Measurements from ENCODE around the gene CRACR2A.

Gene CRACR2A, protein sequence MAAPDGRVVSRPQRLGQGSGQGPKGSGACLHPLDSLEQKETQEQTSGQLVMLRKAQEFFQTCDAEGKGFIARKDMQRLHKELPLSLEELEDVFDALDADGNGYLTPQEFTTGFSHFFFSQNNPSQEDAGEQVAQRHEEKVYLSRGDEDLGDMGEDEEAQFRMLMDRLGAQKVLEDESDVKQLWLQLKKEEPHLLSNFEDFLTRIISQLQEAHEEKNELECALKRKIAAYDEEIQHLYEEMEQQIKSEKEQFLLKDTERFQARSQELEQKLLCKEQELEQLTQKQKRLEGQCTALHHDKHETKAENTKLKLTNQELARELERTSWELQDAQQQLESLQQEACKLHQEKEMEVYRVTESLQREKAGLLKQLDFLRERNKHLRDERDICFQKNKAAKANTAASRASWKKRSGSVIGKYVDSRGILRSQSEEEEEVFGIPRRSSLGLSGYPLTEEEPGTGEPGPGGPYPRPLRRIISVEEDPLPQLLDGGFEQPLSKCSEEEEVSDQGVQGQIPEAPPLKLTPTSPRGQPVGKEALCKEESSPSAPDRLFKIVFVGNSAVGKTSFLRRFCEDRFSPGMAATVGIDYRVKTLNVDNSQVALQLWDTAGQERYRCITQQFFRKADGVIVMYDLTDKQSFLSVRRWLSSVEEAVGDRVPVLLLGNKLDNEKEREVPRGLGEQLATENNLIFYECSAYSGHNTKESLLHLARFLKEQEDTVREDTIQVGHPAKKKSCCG

DNA sequence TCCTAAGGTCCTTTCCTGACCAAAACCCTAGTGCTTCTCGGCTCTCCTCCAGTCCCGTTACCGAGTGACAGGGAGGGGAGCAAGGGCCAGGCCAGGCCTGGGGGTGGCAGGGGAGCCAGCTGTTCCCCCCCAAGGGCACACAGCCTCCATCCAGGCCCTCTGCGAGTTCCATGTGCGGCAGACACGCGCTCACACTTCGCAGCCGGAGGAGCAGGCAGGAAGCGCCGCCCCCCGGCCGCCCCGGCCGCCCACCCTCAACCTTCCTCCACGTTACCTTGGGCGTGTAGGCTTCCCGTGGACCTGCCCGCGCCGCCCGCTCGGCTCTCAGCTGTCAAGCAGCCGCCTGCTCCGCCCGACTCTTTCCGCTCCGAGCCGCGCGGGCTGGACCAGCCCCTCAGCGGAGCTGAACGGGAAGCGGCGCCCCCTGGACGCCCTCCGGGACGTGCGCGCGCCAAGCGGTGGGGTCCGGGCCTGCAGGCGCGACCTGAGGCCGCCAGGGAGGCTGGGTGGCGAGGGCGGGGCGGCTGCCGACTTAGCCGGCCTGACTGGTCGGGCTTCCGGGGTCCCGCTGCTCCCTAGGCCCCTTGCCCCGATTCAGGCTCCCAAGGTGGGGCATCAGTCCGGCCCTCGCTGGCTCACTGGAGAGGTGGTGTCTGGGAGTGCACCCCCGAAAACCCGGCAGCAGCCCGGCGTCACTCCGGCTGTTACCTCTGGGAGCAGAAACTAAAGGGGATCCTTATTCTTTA, at the start of gene CRACR2A:
TSS of gene CRACR2A (minus strand) at position 369 of the 746 bp plus-strand sequence. CDS start 56,110 bp downstream, outside the sequence.
- H3K4me3 ChIP-seq (ENCODE audit: low read depth, low read length): peak within 1 kb of the TSS; percentile 42
- DNase-seq (ENCODE audit: low read depth): no peak

- no peak for DNase-seq (ENCODE audit: low read depth)
Observed at GRCh38 chr12:3797531-3798048, 44.7 kb upstream of the CRACR2A start.

GRCh38 chr12:3795492-3796133, 42.7 kb upstream of the CRACR2A start:
- no peak for DNase-seq (ENCODE audit: low read depth)
- no peak overlapping the region for H3K4me3 ChIP-seq (ENCODE audit: low read depth, low read length)

More at GRCh38 chr12:3797531-3798048, 44.7 kb upstream of the CRACR2A start:
- no peak overlapping the region for H3K4me3 ChIP-seq (ENCODE audit: low read depth, low read length)

DNA sequence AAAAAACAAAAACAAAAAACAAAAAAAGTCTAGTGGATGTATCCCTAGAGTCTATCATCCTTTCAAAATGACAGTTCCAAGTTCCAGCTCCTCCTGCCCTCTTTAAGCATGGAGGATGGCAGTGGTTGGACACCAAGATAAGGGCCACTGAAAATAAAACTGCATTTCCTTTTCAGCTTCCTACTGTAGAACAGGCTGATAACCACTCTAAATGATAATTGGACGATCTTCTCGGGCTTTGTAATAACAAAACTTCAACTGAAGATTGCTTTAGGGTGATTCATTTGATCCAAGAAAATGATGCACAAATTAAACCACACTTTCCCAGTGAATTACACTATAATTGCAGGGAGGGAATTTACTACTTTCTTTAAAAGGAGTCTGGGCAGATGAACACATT, 42.2 kb upstream of the CRACR2A start:
- H3K4me3 ChIP-seq (ENCODE audit: low read depth, low read length): no peak overlapping the region
- no peak for DNase-seq (ENCODE audit: low read depth)

- no peak for DNase-seq (ENCODE audit: low read depth)
Observed at GRCh38 chr12:3792623-3793288, 39.8 kb upstream of the CRACR2A start.

GRCh38 chr12:3791256-3791874, 38.5 kb upstream of the CRACR2A start:
- no peak for DNase-seq (ENCODE audit: low read depth)
- H3K4me3 ChIP-seq (ENCODE audit: low read depth, low read length): no peak overlapping the region

More at GRCh38 chr12:3792623-3793288, 39.8 kb upstream of the CRACR2A start:
- H3K4me3 ChIP-seq (ENCODE audit: low read depth, low read length): no peak overlapping the region

GRCh38 chr12:3790642-3791041, 37.7 kb upstream of the CRACR2A start:
- DNase-seq (ENCODE audit: low read depth): no peak
- H3K4me3 ChIP-seq (ENCODE audit: low read depth, low read length): no peak overlapping the region

- no peak overlapping the region for H3K4me3 ChIP-seq (ENCODE audit: low read depth, low read length)
- DNase-seq (ENCODE audit: low read depth): no peak
Observed at GRCh38 chr12:3789838-3790237, 36.9 kb upstream of the CRACR2A start.

DNA sequence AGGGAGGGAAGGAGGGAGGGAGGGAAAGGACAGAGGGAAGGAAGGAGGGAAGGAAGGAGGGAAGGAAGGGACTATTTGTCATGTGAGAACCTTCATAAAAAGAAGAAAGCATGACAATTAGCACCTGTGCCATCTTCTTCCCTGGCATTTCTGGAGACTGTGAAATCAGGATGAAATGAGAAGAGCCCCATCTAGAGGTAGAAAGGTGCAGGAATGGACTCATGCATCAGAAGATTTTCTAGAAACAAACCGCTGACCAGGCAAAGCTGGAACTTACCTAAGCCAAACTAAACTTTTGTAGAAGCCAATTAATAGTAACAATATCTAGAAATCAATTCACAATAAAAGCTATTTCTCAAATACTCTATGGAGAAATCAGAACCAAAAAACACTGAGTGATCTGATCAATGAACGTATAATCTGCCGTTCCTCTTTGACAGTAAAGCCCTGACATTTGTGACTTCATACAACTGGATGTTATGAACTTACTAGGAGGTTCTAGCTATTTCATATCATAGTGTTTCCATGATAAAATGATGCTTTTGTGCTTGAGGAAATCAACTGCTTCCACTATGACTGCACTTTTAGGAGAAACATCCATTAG, 24.4 kb upstream of the CRACR2A start:
- H3K4me3 ChIP-seq (ENCODE audit: low read depth, low read length): no peak overlapping the region
- no peak for DNase-seq (ENCODE audit: low read depth)

DNA sequence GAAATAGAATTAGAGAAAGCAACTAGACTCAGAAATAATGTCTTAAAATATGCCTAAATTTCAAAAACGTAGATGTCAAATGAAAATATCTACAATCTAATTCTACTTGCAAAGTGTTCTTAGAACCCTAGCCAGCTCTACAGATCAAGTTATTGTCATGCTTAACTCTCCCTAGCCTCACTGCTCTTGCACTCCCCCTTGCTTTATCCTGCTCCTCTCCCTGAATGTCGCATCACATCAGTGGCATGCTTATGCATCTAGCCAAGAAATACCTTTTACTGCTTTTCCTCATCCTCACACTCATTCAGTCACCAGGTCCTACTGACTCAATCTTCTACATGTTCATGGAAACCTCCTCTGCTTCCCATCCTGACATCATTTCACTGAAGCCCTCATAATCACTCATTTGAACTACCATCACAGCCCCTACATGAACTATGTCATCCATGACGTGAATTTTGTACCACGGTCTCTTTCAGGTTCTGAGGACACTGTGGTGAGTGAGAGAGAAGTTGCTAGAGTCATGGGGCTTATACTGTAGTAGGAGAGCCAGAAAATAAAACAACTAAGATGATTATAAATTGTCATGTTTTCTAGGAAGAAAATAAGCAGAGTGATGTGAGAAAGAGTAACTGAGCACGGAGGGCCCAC, 22.6 kb upstream of the CRACR2A start:
- H3K4me3 ChIP-seq (ENCODE audit: low read depth, low read length): no peak overlapping the region
- DNase-seq (ENCODE audit: low read depth): no peak

DNA sequence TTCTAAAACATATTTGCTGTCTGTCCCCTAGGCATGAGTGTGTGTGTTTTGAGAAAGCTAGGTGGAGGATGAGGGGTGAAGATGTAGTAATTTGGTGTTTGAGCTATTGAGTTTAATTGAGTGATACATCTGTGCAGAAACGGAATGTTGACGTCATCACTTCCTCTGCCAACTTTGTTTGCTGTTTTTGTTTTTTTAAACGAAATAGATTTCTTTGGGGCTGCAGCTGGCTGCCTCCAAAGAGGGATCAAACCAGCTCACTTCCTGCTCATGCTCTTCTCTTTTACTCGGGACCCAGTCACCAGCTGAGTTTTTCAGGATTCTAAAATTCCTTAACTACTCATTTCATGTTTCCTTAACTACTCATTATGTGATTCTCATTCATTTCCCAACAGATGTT, 19.5 kb upstream of the CRACR2A start:
- no peak for DNase-seq (ENCODE audit: low read depth)
- H3K4me3 ChIP-seq (ENCODE audit: low read depth, low read length): no peak overlapping the region

DNA sequence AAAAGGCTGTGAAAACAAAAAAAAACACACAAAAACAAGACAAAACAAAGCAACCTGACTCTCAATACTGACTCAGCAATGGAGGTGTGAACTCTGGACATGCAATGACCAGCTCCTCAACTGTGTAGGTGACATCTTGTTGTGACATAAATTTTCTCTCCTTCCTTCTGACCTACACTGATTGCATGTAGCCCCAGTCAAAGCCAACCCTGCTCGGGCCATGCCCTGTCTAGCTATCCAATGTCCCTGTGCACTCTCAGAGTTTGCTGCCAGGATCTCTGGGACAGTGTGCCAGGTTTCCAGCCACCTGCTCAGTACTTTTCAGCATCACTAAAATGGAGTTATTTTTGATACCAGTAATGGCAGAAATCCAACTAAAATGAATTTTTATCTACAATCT, 18.9 kb upstream of the CRACR2A start:
- DNase-seq (ENCODE audit: low read depth): no peak
- no peak overlapping the region for H3K4me3 ChIP-seq (ENCODE audit: low read depth, low read length)

GRCh38 chr12:3770891-3771290, 18.0 kb upstream of the CRACR2A start:
- H3K4me3 ChIP-seq (ENCODE audit: low read depth, low read length): no peak overlapping the region
- DNase-seq (ENCODE audit: low read depth): peak; percentile 58

DNA sequence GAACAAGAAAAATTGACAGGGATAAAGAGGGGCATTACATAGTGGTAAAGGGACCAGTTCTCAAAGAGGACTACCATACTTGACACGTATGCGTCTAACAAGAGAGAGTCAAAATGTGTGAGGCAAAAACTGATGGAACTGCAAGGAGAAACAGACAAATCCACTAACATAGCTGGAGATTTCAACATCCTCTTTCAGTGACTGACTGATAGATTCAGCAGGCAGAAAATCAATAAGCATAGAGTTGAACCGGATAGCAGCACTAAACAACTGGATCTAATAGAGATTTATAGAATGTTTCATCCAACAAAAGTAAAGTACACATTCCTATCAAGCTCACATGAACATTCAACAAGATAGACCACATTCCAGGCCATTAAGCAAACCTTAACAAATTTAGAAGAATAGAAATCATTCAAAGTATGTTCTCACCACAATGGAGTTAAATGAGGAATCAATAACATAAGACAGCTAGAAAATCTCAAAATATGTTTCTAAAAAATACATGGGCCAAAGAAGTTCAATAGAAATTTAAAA, 16.1 kb upstream of the CRACR2A start:
- H3K4me3 ChIP-seq (ENCODE audit: low read depth, low read length): no peak overlapping the region
- no peak for DNase-seq (ENCODE audit: low read depth)

DNA sequence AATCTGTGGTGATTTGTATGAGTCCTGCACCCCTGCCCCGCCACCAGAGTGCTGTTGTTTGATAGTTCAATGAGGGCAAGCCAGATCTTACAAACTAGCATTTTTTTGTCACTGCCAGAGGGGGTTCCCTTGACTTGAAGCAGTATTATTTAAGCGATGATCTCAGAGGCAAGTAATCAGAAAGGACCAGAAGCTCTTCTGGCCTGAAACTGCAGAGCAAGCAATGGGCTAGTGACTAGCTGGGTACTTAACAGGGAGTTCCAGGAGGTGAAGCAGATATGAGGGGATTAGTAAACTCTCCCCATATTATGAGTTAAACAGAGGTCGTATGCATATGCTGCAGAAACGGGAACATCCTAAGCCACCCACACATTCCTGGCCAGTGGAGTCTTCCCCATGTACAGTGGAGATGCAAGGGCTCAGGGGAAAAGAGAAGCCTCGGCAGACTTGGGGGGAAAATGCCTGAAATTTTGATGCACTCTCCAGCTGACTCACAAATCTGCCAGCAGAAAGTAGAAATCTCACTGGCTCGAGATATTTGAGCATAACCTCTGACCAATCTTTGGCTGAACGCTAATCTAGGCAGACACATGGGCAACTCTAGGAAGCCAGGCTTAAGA, 8.3 kb upstream of the CRACR2A start:
- peak; percentile 62 for DNase-seq (ENCODE audit: low read depth)

GRCh38 chr12:3759878-3760277, 7.0 kb upstream of the CRACR2A start:
- H3K4me3 ChIP-seq (ENCODE audit: low read depth, low read length): no peak overlapping the region
- no peak for DNase-seq (ENCODE audit: low read depth)

More for the DNA sequence above, 8.3 kb upstream of the CRACR2A start:
- no peak overlapping the region for H3K4me3 ChIP-seq (ENCODE audit: low read depth, low read length)

DNA sequence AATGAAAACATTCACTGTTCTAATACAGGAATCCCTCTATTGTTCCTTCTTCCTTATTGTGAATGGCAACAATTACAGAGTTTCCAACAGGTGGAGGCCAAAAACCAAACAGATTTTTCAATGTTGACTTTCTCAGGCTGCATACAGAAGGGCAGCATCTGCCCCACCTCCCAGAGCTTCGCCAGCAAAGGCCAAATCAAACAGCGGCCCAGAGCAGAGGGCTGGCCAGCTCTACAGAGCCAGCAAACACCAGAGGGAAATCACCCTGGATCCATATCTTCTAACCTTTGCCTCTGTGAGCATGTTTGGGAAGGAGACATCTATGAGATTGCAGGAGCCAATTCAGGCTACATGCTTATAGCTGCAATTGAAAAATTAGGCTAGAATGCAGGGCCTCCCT, 4.4 kb upstream of the CRACR2A start:
- H3K4me3 ChIP-seq (ENCODE audit: low read depth, low read length): no peak overlapping the region
- no peak for DNase-seq (ENCODE audit: low read depth)

All from skeletal muscle cell (primary cell).